ENCODE results near the gene CHST11. TPM values are rescaled to one million over a fixed set of nuclear protein-coding genes. Genes with fewer than 3 reads are reported as not detected.

Gene CHST11
- polyA plus RNA-seq, 3 donors, result 6.2 to 8.1 (median 7.6) TPM

DNA sequence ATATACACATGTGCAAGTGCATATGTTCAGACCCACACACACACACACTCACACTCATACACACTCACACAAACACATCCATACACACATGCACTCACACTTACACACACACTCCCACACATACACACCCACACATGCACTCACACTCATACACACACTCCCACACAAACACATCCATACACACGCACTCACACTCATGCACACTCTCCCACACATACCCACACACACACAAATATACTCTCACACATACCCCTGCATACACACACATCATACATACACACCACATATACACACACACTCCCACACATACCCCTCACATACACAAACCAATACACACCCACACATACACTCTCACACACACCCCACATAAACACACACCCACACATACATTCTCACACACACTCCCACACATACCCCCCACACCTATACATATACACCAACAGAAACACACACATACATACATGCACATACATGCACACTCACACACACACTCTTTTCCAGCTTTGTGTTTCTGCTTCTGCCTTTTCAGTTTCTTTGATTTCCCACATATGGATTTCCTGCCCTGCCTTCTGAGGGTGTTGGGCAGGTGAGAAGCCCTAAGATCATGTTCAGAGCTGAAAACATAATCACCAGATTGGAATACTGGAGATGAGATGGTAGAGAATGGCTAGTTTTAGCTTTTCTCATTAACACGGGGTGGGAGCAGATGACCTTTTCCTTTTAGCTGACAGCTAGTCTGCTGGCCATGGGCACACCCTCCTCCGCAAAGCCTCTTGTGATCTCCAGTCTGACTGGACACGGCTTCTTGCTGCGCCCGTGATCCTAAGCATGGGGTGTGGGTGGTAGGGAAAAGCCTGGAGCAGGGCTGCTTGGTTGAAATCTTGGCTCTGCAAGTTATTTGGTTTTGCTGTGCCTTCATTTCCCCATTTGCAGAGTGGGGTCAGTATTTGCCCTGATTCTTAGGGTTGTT lies 214.0 kb downstream of the CHST11 start:
- no peak for DNase-seq

DNA sequence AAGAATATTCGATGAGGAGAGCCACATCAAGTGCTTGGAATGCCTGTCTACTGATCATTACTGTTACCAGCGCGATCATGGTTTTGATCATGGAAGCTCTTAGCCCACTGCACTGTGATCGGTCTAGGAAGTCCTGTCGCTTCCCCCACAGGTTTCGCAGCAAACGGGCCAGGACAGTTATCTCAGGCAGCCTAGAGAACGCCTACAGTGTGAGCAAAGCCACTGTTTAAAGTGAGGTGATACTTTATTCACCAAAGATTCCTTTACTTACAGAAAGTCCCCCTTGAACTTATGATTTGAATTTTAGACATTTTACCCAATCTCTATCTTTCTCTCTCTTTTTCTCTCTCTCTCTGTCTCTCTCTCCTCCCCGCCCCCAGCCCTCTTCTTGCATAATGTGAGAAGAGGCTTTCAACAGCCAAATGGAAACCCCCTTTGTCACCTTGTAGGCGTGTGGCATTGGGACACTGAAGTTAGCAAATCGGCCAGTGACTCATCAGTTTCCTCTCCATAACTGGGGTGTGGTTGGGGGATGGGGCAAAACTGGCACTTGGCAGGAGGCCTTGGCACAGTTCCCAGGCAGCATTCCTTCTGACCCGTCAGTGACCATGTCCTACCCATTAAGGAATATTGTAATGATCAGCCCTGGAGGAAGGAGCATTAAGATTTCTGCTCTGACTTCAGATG lies 214.8 kb downstream of the CHST11 start:
- no peak for DNase-seq

DNA sequence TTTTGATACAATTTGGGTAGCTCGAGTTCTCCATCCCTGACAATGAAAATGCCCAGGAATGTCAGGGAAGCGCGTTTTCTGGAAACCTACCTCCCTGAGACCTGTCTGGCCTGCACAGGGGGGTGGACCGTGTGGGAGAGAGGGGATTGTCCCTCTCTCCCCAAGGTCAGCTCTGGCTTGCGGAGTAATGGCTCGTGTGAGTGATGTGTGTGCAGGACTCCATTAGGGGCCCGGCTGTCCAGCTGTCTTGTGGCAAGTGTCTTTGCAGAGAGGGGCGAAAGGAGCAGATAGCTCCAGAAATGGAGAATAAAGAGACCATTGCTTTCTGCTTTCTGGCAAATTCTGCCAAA lies 215.3 kb downstream of the CHST11 start:
- DNase-seq, result no peak

DNA sequence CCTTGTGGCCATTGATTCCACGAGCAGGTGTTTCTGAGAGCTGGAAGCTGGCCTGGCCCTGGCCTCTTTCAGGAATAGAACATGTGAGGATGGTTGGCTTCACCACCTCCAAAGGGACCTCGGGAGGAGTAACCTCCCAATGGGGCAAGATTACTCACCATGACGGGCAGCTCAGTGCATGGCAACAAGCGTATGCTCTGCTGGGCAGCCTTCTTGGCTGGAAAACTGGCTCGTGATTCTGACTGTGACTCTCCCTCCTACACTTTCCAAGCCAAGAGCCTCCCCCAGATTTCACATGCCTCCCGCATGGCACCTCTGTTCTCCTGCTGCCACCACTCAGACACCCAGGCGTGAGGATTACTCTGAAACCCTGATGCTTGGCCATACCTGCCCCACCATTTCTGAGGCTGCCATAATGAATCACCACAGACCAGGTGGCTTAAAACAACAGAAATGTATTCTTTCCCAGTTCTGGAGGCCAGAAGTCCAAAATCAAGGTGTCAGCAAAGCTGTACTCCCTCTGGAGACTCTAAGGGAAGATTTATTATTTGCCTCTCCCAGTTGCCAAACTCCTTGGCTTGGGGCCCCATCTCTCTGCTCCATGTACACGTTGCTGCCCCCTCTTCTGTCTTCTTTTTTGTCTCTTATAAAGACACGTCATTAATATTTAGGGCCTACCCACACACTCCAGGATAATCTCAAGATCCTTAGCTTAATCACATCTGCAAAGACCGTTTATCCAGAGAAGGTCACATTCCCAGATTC lies 215.9 kb downstream of the CHST11 start:
- no peak for DNase-seq

GRCh38 chr12:104673294-104673693 lies 216.5 kb downstream of the CHST11 start:
- no peak for DNase-seq

DNA sequence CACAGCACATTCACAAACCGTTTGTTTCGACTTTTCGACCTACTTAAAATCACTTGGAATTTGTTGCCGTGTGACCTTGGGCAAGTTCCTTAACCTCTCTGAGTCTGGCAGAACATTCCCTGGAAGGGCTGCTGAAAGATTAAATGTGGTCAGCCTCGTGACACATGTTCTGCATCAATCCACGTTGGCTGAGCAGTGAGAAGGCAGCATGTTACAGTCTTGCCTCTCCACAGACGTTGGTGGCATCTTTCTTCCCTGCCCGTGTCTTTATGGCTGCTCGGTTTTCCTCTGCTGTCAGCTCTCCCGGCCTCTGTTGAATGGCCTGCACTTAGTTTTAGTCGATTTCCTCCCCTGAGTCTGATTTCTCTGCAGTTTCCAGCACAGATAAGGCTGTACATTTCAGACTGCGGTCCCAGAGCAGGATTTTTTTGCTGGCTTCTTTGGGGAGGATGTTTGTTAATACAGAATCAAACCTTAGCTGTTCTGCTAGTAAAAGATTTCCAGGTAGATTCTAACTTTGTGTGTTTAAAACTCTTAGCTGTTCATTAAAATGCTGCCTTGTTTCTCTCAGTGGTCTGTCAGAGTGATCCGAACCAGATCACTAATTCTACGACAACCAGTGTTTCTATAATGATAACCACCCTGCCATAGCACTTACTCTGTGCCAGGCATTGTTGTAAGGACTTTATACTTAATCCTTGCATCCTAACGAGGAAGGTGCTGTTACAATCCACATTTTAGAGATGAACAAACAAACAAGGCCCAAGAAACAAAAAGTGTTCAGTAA lies 217.1 kb downstream of the CHST11 start:
- DNase-seq, result no peak

- DNase-seq, result no peak
Observed at GRCh38 chr12:104676636-104677035, 219.9 kb downstream of the CHST11 start.

DNA sequence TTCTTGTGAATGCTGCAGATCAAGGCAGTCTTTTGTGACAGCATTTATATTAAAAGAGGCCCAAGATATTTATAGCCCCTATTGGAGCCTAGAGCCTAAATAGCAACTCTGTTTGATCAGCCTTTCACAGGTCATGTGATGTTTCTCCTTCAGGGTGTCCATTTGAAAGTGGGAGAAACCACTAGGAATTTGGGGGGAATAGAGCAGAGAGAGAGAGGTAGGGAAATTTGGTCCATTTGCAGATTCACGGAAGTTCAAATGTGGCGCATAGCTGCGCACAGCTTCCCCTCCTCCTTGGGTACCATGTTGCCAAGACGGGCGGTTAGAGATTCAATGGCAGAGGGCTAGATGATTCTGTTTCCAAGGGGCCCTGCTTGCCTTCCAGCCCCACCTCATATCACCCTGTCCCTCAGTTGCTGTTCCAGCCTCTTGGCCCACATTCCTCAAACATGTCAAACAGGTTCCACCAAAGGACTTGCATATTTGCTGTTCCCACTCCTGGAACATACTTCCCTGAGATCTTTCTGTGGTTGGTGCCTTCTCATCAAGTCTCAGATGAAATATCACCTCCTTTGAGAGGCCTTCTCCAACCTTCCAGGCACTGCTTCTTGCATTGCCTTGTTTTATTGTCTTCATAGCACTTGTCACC lies 220.8 kb downstream of the CHST11 start:
- DNase-seq, result no peak

GRCh38 chr12:104680070-104680469 lies 223.3 kb downstream of the CHST11 start:
- no peak for DNase-seq

DNA sequence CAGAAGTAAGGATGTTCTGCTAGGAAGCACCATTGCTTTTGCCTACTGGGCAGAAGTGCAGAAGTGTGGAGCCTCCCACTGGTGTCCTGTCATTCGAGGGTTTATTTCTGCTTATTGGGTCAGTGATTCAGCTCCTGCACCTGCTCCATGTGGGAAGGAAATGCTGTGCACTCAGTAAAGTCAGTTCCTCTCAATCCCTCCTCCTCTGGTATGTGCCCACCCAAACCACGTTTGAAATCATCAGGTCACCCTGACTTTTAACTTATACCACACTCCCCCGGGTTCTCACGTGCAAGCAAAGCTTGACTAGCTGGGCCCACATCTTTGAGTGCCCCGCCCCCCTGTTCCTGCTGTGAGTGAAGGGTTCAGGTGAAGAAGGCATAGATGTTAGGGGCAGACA lies 223.7 kb downstream of the CHST11 start:
- DNase-seq, result no peak

DNA sequence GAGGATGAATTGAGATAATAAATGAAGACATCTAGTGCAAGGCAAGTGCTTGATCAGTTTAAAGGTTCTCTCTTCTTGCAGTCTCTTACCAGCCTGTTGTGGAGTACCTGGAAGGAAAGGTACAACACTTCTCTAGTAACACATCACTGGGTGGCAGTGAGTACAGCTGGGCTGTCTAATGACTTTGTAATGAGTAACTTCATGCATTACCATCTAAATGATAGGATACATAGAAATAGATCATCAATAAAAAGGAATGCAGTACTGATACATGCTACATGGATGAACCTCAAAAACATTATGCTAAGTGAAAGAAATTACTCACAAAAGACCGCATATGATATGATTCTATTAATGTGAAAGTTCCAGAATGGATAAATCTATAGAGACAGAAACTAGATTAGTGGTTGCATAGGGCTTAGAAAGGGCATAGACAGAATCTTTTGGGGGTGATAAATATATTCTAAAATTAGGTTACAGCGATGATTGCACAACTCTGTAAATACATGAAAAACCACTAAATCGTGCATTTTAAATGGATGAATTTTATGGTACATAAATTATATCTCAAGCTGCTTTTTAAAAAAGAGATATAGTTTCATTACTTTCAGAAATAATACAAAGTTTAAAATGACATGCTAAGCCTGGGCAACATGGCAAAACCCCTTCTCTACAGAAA lies 224.4 kb downstream of the CHST11 start:
- no peak for DNase-seq

DNA sequence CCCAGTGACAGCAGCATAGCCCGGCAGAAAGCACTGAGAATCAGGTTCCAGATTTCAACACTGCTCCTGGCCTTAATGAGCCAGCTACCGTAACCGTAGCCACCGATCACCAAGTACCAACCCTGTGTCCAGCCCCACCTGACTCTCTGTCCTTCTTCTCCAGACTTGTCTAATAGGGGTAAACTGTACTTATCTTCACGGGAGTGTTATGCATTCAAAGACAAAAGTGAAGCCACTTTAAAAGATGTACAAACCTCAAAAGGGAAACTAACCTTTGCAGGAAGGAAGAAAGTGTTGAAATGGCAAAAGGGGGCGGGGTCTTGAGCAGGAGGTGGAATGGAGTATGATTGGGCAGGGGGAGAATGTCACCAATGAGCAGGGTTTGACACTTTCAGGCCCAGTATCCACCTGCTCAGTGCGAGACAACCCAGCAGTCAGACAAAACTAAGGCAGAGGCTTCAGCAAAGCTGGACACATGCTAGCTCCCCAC lies 226.1 kb downstream of the CHST11 start:
- DNase-seq, result no peak

DNA sequence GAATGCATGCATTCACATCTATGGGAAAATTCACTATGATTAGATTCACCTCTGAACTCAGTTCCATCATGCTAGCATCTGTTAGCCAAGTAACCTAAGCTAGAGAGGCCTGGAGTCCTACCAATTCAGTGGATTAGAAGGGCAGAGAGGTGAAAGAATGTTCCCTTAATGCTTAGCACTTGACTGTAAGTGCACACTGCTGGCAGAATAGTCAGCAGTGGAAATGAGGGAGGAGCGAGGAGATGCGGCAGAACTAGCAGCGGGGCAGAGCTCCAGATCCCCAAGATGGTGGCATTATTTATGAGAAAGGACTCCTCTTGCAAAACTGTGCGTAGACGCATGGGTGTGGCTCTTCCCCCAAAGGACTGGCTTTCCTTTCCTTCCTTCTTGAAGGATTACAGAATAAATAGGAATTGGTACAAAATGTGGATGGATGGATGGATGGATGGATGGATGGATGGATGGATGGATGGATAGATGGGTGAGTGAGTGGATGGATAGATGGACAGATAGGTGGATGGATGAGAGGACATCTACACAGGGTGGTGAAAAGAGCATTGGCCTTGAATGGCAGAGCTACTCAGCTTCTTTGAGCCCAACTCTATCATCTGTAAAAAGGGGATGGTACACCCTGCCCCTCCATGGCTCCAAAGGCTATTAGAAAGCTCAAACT lies 227.2 kb downstream of the CHST11 start:
- no peak for DNase-seq

- DNase-seq, result no peak
Observed at GRCh38 chr12:104684884-104685283, 228.1 kb downstream of the CHST11 start.

GRCh38 chr12:104685366-104685765 lies 228.6 kb downstream of the CHST11 start:
- DNase-seq, result no peak

- DNase-seq, result no peak
Observed at GRCh38 chr12:104686196-104686595, 229.4 kb downstream of the CHST11 start.

DNA sequence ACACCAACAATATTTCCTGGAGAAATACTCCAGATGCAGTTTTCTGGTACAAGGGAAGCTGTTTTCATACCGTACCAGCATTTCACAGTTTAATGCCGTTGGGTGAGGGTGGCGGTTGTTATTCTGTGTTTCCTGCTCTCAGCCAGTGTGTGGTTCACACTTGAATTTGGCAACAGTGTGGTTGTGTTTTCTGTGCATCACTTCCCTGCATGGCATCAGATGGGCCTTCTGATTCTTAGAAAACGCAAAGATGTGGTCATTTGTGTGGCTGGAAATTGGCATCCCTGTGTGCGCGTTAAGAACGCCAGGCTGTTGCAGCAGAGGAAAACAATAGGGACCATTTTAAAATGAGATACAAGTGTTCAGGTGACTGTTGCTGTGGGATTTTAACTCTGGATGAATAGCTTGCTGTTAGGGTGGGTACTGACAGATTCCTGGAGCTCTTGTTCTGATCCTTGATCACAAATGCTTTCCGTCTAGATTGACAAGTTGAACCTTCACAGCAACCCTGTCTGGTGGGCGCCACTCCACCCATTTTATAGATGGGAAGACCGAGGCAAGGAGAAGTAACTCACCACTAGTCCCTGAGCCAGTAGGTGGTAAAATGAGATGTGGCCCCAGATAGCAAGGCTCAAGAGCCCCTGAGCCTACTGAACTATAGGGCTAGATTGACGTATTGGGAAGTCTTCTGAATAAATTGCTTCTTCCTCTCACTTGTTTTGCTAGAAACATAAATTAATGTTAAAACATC lies 231.2 kb downstream of the CHST11 start:
- no peak for DNase-seq

GRCh38 chr12:104689635-104690034 lies 232.9 kb downstream of the CHST11 start:
- DNase-seq, result no peak
